Stimulated activated CD8-positive, alpha-beta memory T cell treated with anti-CD3 and anti-CD28 coated beads, Interleukin-7, amount 100 ng/mL, for 24 hours (primary cell): Measurements from ENCODE around the gene SH2D4B.

ENCODE experiments used
- DNase-seq: peaks from one replicate; pipeline ENCODE4 v3.0.0-alpha.2; 2020; ENCODE audit warnings: low read depth

The SH2D4B gene

DNA sequence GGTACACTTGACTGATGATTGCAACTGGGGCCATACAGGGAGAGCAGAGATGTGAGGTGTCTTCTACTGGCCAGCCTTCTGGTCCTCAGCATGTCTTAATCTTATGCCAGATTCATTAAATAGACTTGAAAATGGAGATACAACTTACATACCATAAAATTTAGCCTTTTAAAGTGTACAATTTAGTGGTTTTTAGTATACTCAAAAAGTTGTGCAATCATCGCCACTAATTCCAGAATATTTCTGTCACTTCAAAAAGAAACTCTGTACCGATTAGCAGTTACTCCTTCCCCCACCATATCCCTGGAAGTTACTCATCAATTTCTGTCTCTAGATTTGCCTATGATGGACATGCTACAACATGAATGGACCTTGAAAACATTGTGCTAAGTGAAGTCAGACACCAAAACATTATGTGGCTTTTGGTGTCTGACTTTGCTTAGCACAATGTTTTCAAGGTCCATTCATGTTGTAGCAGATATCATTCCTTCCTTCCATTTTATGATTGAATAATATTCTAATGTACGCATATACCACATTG, 53.0 kb downstream of the SH2D4B start:
- DNase-seq, result no peak

DNA sequence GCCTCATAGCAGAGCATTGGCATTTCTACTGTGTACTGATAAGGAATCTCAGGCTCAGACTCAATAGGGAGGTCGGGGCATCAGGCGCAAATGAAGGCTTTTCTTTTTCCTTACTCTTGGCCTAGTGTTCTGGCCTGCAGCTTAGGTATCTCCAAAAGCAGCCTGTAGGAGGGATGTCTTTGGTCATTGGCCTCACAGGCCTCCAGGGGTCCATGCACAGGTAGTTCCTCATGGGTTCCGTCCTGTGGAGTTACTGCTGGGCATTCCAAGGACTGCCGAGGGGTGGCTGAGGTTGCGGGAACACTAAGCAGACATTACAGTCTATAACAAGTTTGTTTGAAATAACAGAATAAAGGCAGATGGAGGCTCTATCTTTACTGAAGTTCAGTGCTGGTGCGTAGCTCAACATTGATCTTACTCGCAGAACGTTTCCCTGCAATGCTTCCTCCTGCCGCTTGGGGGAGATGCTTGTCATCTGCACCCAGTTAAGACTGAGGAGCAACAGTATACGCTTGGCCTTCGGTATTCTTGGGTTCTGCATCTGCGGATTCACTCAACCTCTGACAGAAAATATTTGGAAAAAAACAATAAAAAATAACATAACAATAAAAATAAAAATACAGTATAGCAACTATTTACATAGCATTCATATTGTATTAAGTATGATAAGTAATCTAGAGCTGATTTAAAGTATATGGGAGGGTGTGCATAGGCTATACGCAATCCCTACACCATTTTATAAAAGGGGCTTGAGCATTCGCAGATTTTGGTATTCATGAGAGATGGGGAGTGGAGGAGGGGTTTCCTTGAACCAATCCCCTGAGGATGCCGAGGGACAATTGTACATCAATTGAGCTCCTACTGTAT, 58.9 kb downstream of the SH2D4B start:
- no peak for DNase-seq

DNA sequence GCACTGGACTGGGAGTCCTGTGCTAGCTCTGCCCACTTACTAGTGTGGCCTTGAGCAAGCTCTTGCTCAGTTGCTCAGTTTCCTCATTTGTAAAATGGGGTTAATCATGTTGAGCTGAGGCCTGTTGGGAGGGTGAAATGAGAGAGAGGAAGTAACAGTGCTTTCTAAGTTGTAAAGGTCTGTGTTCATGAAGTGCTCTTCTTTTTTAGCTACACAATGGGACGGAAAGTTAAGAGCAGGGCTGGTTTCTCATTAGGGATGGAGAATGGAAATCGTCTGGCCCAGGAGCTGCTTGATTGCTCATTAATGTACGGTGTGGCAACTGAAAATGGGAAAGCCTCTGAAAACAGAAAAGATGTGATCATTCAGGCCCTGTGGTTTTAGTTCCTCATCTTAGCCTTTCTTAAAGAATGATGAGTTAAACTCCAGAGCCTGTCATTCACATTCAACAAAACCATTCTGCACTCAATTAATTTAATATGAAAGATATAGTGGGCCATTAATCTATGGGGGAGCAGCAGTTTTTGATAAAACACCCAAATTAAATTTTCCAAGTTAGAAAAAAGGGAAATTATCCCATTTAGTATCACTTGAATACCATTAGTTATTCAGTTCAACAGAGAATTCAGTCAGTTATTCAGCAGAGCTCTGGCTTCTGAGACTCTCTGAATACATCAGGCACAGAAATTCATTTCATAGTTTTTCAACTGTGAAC, 60.5 kb downstream of the SH2D4B start:
- no peak for DNase-seq

DNA sequence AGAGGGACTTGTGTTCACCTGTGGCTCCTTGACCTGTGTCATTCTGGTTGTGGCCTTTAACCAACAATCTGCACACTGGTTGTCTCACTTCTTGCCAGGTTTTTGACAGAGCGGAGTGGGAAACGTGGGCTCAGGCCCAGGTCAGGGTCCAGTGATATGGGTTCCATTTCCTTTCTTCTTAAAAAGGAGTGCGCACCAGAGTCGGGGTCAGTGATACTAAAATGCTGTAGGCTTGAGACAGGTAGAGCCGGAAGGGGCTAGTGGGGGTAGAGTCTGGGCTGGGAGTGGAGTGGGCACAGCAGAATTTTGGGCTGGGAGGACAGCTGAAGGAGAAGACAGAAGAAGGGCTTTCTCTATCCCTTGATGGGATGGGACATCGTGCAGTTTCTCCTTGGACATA, 61.2 kb downstream of the SH2D4B start:
- DNase-seq, result no peak

DNA sequence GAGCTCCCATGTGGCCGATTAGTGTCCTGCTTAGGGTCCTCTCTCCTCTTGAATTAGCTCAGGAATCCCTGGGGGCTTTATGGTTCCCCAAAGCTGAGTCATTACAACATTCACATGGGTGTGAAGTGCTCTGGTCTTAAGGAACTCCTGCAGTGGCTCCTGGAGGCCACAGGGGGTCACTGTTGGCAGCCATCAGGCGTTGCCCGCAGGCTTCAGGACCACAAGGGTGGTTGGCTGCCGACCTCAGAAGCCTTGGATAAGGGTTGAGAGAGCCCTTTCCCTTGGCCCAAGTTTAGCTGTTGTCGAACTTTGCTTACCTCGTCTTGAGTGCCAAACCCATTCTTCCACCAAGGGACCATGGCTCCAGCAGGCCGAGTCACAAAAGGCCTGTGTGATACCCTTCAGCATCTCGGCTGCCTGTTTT, 61.7 kb downstream of the SH2D4B start:
- no peak for DNase-seq

DNA sequence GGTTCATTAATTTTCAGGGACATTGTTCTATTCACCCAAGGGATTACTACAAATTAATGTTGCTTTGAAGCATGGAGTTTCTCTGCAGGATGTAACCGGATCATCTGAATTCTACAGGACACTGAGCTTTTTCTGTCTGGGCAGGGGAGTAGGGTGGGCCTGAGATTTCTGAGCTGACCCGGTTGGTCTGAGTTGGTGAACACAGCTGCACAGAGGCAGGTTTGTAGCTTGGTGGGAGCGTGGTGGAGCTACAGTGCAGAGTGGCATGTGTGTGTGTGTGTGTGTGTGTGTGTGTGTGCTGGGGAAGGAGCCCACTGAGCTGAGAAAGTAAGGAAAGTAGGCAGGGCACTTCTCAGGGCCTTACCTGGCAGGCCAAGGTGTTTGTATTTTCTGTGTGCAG, 62.6 kb downstream of the SH2D4B start:
- DNase-seq, result no peak

DNA sequence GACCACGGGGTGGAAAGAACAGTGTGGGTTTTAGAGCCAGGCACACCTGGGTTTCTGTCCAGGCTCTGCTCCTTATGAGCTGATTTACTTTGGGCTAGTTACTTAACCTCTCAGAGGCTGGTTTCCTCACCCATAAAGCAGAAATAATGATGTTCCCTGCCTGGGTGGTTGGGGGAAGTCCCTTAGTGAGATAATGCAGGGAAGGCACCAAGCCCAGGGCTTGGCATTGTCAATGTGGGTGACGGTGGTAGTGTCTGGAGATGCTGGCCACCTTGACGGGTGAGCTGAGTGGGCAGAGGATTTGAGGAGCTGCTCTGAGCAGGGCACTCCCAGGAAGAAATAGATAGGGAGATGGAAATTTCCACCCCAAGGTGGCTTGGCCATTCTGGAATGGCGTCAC, 65.2 kb downstream of the SH2D4B start:
- no peak for DNase-seq

DNA sequence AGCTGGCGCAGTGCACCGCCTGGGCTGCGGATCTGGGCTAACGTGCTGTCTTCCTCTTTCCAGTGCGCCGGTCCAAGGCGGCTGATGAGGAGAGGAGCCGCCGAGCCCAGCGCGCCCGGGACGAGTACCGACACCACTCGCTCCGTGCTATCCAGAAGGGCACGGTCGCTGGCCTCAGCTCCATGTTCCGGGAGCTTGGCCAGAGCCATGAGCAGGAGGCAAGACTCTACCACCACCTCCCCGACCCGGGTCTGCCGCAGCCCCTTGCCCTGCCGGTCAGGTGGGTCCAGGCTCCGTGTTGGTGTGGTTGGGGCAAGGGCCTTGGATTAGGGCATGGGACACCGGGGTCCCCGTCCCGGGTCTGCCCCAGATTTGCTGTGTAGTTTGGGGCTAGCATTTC, 65.8 kb downstream of the SH2D4B start:
- no peak for DNase-seq

DNA sequence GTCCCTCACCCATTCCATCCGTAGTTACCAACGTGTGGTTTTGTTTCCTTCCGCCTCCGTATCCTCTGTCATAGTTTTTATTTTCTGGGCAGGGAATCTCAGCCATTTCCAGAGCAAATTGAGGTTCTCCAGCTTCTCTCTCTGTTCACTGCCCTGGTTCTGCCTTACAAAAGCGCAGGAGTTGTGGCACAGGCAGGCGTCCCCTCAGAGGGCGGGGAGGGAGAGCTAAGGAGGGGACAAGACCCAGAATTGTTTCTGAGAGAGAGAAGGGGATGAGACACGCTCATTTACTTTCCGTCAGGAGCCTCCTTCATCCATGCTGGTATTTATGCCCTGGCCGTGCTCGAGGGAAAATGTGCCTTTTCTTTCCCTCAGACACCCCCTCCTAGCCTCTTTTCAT, 71.0 kb downstream of the SH2D4B start:
- no peak for DNase-seq

DNA sequence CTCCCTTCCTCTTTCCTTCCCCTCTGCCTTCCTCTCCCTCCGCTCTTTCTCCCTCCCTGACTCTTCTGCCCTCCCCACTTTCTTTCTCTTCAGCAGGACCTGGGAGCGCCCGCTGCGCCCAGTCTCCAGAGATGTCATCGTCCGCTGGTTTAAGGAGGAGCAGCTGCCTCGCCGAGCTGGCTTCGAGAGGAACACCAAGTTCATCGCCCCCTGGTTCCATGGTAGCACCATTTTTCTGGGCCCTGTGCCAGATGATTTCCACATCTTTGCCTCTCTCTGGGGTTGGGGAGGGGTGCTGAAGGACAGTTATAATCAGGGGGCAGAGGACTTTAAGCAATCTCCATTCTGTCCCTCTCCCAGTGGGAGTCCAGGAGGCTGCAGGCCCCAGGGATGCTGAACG, 71.6 kb downstream of the SH2D4B start:
- DNase-seq, result no peak

DNA sequence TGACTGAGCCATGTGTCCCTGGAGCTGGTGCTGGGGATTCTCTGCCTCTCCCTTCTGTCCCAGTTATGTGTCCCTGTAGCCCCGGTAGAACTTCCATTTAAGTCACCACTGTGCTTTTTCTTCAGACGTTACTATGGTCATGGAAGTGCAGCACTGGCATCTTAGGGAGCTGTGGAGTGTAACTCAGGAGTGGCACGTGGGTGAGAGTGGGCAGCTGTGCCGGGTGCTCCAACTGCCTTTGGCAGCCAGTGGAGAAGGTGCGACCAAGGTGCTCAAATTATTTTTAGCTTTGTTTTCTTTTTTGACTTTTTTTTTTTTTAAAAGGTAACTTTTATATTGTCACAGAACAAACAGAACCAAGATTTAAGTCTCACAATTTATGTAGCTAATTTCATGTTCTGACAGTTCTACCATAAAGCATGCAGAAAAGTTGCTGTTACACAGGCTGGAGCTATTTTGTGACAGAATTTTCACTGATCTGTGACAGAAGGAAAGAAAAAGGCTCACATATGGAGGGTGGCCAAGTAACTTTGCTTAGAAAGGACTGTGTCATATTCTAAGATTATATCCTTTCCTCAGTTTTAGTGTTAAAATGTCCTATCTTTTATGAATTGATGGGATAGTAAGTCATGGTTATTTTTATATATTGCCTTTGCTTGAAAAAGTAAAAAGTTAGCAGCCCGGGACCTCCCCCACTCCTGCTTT, 73.9 kb downstream of the SH2D4B start:
- DNase-seq, result no peak

DNA sequence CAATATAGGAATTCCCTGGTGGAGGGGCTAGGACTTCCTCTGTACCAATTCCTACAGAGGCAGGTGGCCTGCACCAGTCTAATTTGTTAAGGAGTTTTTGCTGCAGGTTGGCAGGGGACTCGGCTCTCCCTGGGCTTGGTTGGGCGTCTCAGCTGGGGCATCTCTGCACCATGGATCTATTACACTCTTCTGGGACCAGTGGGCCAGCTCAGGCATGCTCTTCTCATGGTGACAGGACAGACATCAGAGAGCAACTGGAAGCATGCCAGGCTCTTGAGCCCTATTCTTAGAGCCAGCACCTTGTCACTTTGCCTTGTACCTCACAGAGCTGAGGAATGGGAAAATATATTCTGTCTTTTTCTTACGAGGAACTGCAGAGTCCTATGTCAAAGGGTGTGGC, 74.6 kb downstream of the SH2D4B start:
- no peak for DNase-seq

DNA sequence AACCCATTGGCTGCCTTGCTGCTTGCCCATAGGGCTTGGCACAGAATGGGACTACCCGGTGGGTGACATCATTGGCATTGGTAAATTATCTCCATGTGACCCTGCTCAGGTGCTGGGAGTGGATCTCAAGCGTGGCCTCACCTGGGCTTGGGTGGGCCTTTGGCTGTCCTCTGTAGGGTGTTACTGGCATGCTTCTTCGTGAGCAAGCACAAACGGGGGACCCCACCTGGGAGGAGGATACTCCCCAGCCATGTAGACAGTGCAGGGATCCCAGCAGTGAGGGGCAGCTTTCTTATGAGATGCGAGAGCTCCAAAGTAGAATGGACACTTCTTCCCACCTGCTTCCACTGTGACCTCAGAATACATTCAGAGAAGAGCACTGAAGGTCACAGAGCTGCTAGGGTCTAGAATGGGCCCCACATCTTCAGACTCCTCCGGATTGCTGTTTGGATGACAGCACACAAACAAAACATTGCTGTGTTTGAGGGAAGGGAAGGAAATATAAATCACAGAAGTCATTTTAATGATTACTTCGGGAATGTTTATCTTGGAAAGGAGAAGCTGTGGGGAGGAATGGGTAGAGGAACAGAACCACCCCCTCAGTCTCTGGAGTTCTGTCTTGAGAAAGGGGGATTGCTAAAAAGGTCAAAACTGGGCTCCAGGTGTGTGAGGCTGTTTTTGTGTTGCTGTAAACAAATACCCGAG, 75.9 kb downstream of the SH2D4B start:
- DNase-seq, result no peak

DNA sequence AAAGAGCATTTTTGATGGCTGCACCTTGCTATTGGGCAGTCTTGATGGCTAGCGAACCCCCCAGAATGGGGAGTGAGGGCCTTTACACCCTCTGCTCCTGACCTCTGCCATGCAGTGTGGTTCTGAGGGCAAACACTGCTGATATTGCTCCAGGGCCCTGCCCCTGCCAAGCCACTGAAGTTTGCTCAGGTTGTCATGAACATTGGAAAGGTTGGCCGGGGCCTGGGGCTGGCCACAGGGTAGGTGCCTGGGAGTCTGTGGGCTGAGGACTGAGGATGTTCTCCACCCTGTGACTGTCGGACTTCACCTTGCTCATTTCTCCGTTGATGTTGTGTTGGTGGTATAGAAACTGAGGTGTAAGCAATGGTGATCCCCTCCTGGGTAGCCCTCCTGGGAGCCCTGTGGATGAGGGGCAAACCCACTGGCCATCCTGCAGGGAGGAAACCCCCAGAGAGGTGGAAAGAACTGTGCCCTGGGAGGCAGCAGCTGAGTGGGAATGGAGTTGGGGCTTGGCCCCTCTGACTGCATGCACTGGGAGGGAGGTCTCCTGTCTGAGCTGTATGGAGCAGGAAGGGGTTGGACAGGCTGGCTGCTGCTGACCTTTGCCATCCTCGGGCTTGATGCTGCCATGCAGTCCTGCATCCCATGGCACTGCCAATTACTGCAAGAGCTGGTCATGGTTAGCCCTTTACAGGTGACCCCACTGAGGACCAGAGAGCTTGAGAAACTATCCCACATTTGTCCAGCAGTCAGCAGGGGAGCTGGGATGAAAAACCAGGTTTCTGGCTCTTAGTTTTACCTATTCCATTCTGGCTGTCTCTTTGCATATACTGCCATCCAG, 77.1 kb downstream of the SH2D4B start:
- no peak for DNase-seq

DNA sequence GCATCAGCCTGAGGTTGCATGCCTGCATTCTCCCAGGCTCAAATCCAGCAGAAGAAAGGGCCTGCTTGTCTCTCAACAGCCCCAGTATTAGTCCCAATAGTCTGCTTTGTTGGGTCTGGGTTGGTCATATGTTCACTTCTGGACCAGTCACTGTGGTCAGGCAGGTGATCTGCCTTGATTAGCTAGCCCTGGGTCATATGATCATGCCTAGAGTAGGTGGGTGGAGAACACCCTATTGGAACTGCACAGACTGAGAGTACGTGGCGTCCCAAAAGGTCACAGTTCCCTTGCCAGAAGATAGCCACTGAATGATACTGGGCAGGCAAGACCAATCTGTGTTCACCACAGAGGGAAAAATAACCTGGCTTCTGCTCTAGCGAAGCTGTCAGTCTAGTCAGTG, 80.1 kb downstream of the SH2D4B start:
- no peak for DNase-seq

DNA sequence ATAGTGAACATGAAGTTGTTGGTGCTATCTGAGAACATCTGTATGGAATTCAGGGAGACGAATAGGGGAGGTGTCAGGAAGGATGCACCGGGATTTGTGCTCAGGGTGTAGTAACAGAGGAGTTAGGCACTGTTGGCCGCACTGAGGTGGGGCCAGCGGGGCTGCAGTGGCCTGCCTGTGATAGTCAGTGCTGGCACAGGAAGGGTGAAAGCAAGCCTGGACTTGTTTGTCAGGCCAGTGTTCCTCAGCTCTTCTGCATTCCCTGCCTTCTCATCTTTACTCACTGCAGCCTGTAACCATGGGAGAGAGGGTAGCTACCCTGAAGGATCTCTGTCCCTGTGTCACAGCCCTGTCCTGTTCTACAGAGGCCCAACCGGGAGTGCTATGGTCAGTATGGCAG, 81.3 kb downstream of the SH2D4B start:
- no peak for DNase-seq

DNA sequence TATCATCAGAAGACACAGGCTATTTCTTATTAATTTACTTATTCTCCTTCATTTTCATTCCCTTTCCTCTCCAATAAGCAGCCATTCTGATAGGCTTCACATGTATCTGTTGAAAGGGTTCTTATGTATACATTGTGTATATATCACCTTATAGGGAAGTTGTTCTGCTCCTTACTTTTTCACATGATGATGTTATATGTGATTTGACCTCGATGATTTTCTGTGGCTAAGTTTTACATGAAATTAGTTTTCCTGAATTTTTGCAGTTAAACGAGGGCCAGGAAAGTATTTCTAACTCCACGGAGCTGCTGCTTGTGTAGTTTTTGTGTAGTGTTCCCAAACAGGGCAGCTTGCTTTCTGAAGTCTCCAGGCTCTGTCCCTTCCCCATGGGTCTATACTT, 84.5 kb downstream of the SH2D4B start:
- DNase-seq, result no peak

DNA sequence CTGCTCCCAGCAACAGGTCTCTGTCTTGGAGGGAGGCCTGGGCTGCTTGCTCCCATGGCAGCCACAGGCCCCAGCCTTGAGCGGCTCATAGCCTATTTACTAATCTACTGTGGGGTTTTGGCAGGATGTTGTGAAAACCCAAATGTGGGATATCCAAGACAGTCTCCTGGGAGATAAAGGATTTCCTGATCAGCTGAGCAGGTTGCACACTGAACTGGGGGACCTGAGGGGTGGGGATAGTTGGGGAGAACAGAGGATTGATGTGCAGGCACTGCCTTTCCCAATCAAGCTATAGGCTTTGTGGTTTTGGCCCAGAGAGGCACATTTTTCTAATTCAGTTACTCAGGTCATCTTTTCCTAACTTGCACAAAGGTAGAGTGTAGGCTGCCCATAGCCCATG, 92.6 kb downstream of the SH2D4B start:
- no peak for DNase-seq

DNA sequence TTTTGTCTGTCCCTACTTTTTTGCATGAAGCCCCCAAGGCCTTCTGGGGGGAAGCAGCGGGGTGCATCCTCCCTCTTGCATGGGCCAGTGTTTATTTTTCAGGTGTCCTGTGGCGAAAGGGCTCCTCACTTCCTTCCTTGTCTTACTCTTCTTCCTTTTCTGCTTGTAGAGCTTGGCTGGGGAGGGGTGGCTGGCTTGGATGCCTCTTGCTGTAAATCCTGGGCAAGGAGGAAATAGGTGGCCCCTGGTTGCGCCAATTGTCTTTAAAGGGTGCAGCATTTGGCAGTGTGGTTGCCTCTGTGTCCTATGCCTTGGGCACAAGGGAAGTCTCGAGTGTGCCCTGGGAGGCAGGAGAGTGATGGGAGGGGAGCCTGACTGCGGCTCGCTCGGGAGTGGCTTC, 95.0 kb downstream of the SH2D4B start:
- no peak for DNase-seq

DNA sequence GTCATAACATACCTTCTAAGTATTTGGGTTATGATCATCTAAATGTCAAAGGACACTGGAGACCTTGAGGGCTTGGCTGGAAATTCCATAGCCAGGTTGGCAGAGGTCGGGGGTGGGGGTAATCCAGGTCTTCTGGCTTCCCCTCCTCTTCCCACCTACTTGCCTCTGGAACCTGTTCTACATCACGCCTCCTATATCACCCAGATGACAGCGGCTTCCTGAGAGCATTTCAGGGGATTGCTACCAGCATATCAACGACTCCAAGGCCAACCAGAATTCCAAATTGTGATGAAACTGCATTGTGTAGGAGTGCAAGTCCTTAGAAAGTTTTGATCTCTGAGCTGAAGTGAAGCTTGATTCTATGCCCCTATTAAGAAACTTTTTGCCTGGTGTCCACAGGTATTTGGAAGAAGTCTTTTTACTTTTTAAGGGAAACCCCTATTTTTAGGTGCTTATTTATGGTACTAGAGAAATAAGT, 95.7 kb downstream of the SH2D4B start:
- DNase-seq, result no peak

DNA sequence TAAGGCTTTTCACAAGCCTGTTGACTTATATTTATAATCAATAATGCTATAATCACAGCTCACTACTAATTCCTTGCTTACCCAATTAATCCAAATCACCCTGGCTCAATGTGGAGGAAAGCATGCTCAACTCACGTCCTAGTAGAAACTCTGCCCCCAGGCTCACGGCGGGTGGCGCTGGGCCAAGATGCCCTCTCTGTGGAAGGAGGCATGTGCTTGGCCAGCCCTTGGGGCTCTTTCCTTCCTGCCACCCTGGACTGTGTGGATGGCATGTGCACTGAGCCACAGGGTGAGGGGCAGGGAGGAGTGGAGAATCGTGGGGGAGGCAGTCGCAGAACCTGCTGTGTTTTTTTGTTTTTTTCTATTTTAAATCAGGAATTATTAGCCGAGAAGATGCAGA, 96.2 kb downstream of the SH2D4B start:
- no peak for DNase-seq
